Cerebellar nuclear complex (tissue), 1 donor: Measurements from ENCODE around the gene MIOX.
"Not testable (repeated sequence)": the region's sequence is repeated elsewhere in the genome, so short reads cannot be mapped to it uniquely, and the experiment has no call there.

Experiments used
- DNase-seq, 2 experiments: peaks; one replicate each; lab custom pipeline; 2025; lab: John Stamatoyannopoulos, UW

MIOX gene

GRCh38 chr22:50517495-50518260 lies 31.0 kb downstream of the MIOX start:
- no peak for DNase-seq

GRCh38 chr22:50518606-50519005 lies 31.9 kb downstream of the MIOX start:
- DNase-seq: no peak

- no peak for DNase-seq
These were observed 32.5 kb downstream of the MIOX start for GRCh38 chr22:50519151-50519550.

- DNase-seq: not testable (repeated sequence)
These were observed 33.5 kb downstream of the MIOX start for GRCh38 chr22:50520184-50520583.

GRCh38 chr22:50520826-50521453 lies 34.3 kb downstream of the MIOX start:
- DNase-seq: no peak

GRCh38 chr22:50521710-50522109 lies 35.1 kb downstream of the MIOX start:
- no peak for DNase-seq

- no peak for DNase-seq
These were observed 35.6 kb downstream of the MIOX start for GRCh38 chr22:50522208-50522805.

- no peak for DNase-seq
These were observed 36.3 kb downstream of the MIOX start for GRCh38 chr22:50522806-50523438.

- DNase-seq: no peak
These were observed 36.8 kb downstream of the MIOX start for GRCh38 chr22:50523458-50523805.

- DNase-seq: no peak
These were observed 37.4 kb downstream of the MIOX start for GRCh38 chr22:50523806-50524675.

GRCh38 chr22:50524676-50525103 lies 38.0 kb downstream of the MIOX start:
- DNase-seq: no peak

GRCh38 chr22:50525104-50525857 lies 38.6 kb downstream of the MIOX start, which contains the start of gene SCO2:
TSS of gene SCO2 (minus strand) at chr22:50525598. CDS start at chr22:50524411, 1,187 bp downstream.
- peak in 1 of 2 experiments; percentile 68 for DNase-seq

- DNase-seq: no peak
These were observed 39.1 kb downstream of the MIOX start for GRCh38 chr22:50525858-50526107.

- no peak for DNase-seq
These were observed 39.6 kb downstream of the MIOX start for GRCh38 chr22:50526108-50526833.

GRCh38 chr22:50526834-50527801 lies 40.5 kb downstream of the MIOX start:
- DNase-seq: no peak

- DNase-seq: no peak
These were observed 41.4 kb downstream of the MIOX start for GRCh38 chr22:50527921-50528681.

GRCh38 chr22:50528682-50529415 lies 42.2 kb downstream of the MIOX start:
- no peak for DNase-seq

- DNase-seq: no peak
These were observed 42.8 kb downstream of the MIOX start for GRCh38 chr22:50529416-50529896.
